GM23338 (cell line): ENCODE measurements around the gene STAT5B. TPM values are rescaled to one million over a fixed set of nuclear protein-coding genes. Genes with fewer than 3 reads are reported as not detected.

ENCODE experiments used
- ATAC-seq: fragments of 200-7000 bp; cut with Tn5 transposase; 3 replicates; pipeline ENCODE4 v1.9.1; 2020
- DNase-seq: peaks from one replicate; pipeline ENCODE4 v3.0.0-alpha.2; 2015; ENCODE audit warnings: low spot score
- H2AFZ ChIP-seq: fragments of 200-600 bp; sonication (generic); 2 replicates; pipeline ENCODE4 v1.8.0; 2016; ENCODE audit warnings: antibody characterized with exemption, mild to moderate bottlenecking, moderate library complexity
- H3F3A ChIP-seq: fragments of 200-600 bp; sonication (generic); replicated peaks from 2 replicates; pipeline ENCODE4 v1.8.0; 2017; ENCODE audit warnings: antibody characterized with exemption, mixed run types, low read depth
- H3K27ac ChIP-seq: fragments of 200-600 bp; sonication (generic); 2 replicates; pipeline ENCODE4 v1.6.1; 2016; ENCODE audit warnings: low read depth
- H3K27me3 ChIP-seq: fragments of 200-600 bp; sonication (generic); 2 replicates; pipeline ENCODE4 v1.8.0; 2016; ENCODE audit warnings: mild to moderate bottlenecking, mixed run types, moderate library complexity; ENCODE audit not compliant: insufficient read depth
- H3K36me3 ChIP-seq: fragments of 200-600 bp; sonication (generic); 2 replicates; pipeline ENCODE4 v1.8.0; 2016; ENCODE audit warnings: mild to moderate bottlenecking; ENCODE audit not compliant: insufficient read depth
- H3K4me1 ChIP-seq: fragments of 200-600 bp; sonication (generic); 2 replicates; pipeline ENCODE4 v1.8.0; 2016; ENCODE audit warnings: mild to moderate bottlenecking, moderate library complexity; ENCODE audit not compliant: insufficient read depth
- H3K4me2 ChIP-seq: fragments of 200-600 bp; sonication (generic); 2 replicates; pipeline ENCODE4 v1.7.1; 2017; ENCODE audit warnings: mixed run types
- H3K4me3 ChIP-seq: fragments of 200-600 bp; sonication (generic); 2 replicates; pipeline ENCODE4 v1.6.1; 2016; ENCODE audit warnings: mixed run types
- H3K79me2 ChIP-seq: fragments of 200-600 bp; sonication (generic); replicated peaks from 2 replicates; pipeline ENCODE4 v1.8.0; 2017; ENCODE audit warnings: mild to moderate bottlenecking; ENCODE audit not compliant: insufficient read depth
- H3K9me2 ChIP-seq: fragments of 200-600 bp; sonication (generic); 2 replicates; pipeline ENCODE4 v1.8.0; 2017; ENCODE audit not compliant: insufficient read depth
- H4K20me1 ChIP-seq: fragments of 200-600 bp; sonication (generic); replicated peaks from 2 replicates; pipeline ENCODE4 v1.8.0; 2017; ENCODE audit warnings: mild to moderate bottlenecking; ENCODE audit not compliant: insufficient read depth
- H3K27ac Mint-ChIP-seq: 2 replicates; pipeline ENCODE4 v1.8.0; 2020; ENCODE audit warnings: inconsistent platforms, mild to moderate bottlenecking, moderate library complexity, mixed read lengths
- H3K27me3 Mint-ChIP-seq: 3 replicates; pipeline ENCODE4 v1.8.0; 2022; ENCODE audit warnings: low read depth, mild to moderate bottlenecking, moderate library complexity, mixed read lengths, inconsistent platforms; ENCODE audit not compliant: insufficient read depth, poor library complexity
- H3K36me3 Mint-ChIP-seq: 3 replicates; pipeline ENCODE4 v1.8.0; 2021; ENCODE audit warnings: low read depth, mild to moderate bottlenecking, inconsistent platforms, moderate library complexity, mixed read lengths
- H3K4me1 Mint-ChIP-seq: 3 replicates; pipeline ENCODE4 v1.8.0; 2020; ENCODE audit warnings: mild to moderate bottlenecking, inconsistent platforms, mixed read lengths
- H3K4me3 Mint-ChIP-seq: 3 replicates; pipeline ENCODE4 v1.8.0; 2021; ENCODE audit warnings: moderate library complexity, mild to moderate bottlenecking, inconsistent platforms, mixed read lengths
- H3K9me3 Mint-ChIP-seq: 3 replicates; pipeline ENCODE4 v1.8.0; 2020; ENCODE audit warnings: moderate library complexity, mild to moderate bottlenecking, inconsistent platforms, mixed read lengths
- CREB1 ChIP-seq: fragments of 250-450 bp; sonication (Bioruptor Pico); IDR thresholded peaks from 2 replicates; pipeline ENCODE4 v1.5.0; 2020; ENCODE audit warnings: low read depth, mild to moderate bottlenecking, moderate library complexity
- POLR2AphosphoS5 ChIP-seq: IDR thresholded peaks from 2 replicates; pipeline ENCODE4 v1.6.1; 2016; ENCODE audit warnings: antibody characterized with exemption, low read depth
- STAT1 ChIP-seq: IDR thresholded peaks from one replicate; pipeline ENCODE4 v1.6.1; 2016; ENCODE audit warnings: antibody characterized with exemption; ENCODE audit not compliant: unreplicated experiment
- ZNF331 ChIP-seq: fragments of 250-450 bp; sonication (Bioruptor Pico); IDR thresholded peaks from 2 replicates; pipeline ENCODE4 v1.5.0; 2020; ENCODE audit warnings: low read depth, mild to moderate bottlenecking, moderate library complexity
- polyA plus RNA-seq: library from polyadenylated mRNA; unstranded; fragments of >200 nt; fragmentation: Nextera tagmentation; extraction: Ambion mirVana; gene quantifications from 2 replicates; pipeline ENCODE4 v1.2.1, GENCODE V29; 2016
- total RNA-seq: library from RNA; depleted of rRNA; stranded (reverse); fragments of >200 nt; shearing (Covaris generic); gene quantifications from 2 replicates; pipeline ENCODE4 v1.2.3, GENCODE V29; 2014
- TF ChIP-seq, protein P1 (sequence below): fragments of 250-450 bp; sonication (Bioruptor Pico); IDR thresholded peaks from 2 replicates; pipeline ENCODE4 v1.5.0; 2020; ENCODE audit warnings: mild to moderate bottlenecking, moderate library complexity
- TF ChIP-seq, protein P2 (sequence below), 2 experiments: fragments of 200-600 bp in 1 of 2; sonication (generic) in 1 of 2; conservative IDR thresholded peaks; 2 replicates each; pipeline versions ENCODE4 v1.5.1 to v1.6.1; 2016 to 2017; ENCODE audit warnings: antibody characterized with exemption in 2 of 2, low read depth in 2 of 2, mild to moderate bottlenecking in 2 of 2, moderate library complexity in 1 of 2
- TF ChIP-seq, protein P3 (sequence below): IDR thresholded peaks from 2 replicates; pipeline ENCODE4 v1.6.1; 2016; ENCODE audit warnings: antibody characterized with exemption

Gene STAT5B
- total and polyA plus RNA-seq, 2 experiments from 2014 or later, result 13.9 to 60.5 TPM

DNA sequence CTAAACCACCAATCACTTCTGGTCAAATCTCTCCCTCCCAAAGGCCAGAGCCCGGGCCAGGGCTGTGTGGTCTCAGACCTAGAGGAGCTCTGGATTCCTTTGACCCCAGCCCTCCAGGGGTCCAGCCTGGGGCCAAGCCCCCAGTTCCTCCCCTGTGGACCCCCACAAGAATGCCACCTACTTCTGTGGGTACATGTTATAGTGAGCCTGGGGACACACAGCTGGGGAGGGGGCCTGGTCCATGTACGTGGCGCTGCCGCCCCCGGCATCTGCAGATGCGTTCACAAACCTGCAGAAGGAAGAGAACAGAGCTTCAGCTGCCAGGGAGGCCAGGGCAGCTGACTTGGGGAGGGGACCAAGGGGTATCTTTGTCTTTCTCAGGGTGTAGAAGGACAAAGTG is 74.0 kb downstream of the STAT5B start (continued):
- TF ChIP-seq, protein P1, sequence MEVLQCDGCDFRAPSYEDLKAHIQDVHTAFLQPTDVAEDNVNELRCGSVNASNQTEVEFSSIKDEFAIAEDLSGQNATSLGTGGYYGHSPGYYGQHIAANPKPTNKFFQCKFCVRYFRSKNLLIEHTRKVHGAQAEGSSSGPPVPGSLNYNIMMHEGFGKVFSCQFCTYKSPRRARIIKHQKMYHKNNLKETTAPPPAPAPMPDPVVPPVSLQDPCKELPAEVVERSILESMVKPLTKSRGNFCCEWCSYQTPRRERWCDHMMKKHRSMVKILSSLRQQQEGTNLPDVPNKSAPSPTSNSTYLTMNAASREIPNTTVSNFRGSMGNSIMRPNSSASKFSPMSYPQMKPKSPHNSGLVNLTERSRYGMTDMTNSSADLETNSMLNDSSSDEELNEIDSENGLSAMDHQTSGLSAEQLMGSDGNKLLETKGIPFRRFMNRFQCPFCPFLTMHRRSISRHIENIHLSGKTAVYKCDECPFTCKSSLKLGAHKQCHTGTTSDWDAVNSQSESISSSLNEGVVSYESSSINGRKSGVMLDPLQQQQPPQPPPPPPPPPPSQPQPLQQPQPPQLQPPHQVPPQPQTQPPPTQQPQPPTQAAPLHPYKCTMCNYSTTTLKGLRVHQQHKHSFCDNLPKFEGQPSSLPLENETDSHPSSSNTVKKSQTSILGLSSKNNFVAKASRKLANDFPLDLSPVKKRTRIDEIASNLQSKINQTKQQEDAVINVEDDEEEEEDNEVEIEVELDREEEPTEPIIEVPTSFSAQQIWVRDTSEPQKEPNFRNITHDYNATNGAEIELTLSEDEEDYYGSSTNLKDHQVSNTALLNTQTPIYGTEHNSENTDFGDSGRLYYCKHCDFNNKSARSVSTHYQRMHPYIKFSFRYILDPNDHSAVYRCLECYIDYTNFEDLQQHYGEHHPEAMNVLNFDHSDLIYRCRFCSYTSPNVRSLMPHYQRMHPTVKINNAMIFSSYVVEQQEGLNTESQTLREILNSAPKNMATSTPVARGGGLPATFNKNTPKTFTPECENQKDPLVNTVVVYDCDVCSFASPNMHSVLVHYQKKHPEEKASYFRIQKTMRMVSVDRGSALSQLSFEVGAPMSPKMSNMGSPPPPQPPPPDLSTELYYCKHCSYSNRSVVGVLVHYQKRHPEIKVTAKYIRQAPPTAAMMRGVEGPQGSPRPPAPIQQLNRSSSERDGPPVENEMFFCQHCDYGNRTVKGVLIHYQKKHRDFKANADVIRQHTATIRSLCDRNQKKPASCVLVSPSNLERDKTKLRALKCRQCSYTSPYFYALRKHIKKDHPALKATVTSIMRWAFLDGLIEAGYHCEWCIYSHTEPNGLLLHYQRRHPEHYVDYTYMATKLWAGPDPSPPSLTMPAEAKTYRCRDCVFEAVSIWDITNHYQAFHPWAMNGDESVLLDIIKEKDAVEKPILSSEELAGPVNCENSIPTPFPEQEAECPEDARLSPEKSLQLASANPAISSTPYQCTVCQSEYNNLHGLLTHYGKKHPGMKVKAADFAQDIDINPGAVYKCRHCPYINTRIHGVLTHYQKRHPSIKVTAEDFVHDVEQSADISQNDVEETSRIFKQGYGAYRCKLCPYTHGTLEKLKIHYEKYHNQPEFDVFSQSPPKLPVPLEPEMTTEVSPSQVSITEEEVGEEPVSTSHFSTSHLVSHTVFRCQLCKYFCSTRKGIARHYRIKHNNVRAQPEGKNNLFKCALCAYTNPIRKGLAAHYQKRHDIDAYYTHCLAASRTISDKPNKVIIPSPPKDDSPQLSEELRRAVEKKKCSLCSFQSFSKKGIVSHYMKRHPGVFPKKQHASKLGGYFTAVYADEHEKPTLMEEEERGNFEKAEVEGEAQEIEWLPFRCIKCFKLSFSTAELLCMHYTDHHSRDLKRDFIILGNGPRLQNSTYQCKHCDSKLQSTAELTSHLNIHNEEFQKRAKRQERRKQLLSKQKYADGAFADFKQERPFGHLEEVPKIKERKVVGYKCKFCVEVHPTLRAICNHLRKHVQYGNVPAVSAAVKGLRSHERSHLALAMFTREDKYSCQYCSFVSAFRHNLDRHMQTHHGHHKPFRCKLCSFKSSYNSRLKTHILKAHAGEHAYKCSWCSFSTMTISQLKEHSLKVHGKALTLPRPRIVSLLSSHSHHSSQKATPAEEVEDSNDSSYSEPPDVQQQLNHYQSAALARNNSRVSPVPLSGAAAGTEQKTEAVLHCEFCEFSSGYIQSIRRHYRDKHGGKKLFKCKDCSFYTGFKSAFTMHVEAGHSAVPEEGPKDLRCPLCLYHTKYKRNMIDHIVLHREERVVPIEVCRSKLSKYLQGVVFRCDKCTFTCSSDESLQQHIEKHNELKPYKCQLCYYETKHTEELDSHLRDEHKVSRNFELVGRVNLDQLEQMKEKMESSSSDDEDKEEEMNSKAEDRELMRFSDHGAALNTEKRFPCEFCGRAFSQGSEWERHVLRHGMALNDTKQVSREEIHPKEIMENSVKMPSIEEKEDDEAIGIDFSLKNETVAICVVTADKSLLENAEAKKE, result no peak
- TF ChIP-seq ZNF331 (CRISPR knock-in tag), result no peak

DNA sequence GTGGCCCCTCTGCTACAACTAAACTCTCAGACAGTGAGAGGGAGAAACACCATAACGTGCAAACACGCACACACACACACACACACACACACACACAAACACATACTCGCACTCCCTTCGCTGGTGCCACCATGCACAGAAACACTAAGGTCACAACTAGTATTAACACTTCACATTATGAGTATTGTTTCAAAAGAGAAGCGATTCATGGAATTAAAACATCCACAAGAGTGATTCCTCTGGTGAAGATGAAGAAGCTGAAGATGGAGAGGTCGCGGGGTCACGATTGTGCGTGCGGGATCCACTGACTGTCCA is 74.8 kb downstream of the STAT5B start:
- H3K9me2 ChIP-seq, result no peaks in the 10 kb centered on the region
- H3K4me1 Mint-ChIP-seq, result peaks cover 2% of the 10 kb centered on the region; the same call in 1 of the 3 replicates
- no peaks in the 10 kb centered on the region for H3K9me3 Mint-ChIP-seq
- H3K27ac ChIP-seq, result no peak overlapping the region
- no peak overlapping the region for H3K27ac Mint-ChIP-seq
- no peaks in the 10 kb centered on the region; the same call in 1 of the 2 replicates for H3K36me3 ChIP-seq
- DNase-seq (no peak), ATAC-seq (no peak)
- H3F3A ChIP-seq, result 0 out of 2 replicates have a peak, but pooled peaks cover 9% of the 10 kb centered on the region
- H3K79me2 ChIP-seq, result no peaks in the 10 kb centered on the region
- H3K4me1 ChIP-seq, result no peaks in the 10 kb centered on the region
- H3K4me3 ChIP-seq, result no peak overlapping the region
- no peaks in the 10 kb centered on the region for H3K27me3 ChIP-seq
- H4K20me1 ChIP-seq, result no peaks in the 10 kb centered on the region
- H3K27me3 Mint-ChIP-seq, result peaks cover 8% of the 10 kb centered on the region
- H3K36me3 Mint-ChIP-seq, result peaks cover 30% of the 10 kb centered on the region; the same call in 2 of the 3 replicates
- H2AFZ ChIP-seq, result no peak overlapping the region
- no peak overlapping the region for H3K4me3 Mint-ChIP-seq
- H3K4me2 ChIP-seq, result no peak overlapping the region
- TF ChIP-seq, protein P1, result no peak
- TF ChIP-seq POLR2AphosphoS5 (no peak), STAT1 (no peak), CREB1 (CRISPR knock-in tag) (no peak)
- TF ChIP-seq, protein P2, sequence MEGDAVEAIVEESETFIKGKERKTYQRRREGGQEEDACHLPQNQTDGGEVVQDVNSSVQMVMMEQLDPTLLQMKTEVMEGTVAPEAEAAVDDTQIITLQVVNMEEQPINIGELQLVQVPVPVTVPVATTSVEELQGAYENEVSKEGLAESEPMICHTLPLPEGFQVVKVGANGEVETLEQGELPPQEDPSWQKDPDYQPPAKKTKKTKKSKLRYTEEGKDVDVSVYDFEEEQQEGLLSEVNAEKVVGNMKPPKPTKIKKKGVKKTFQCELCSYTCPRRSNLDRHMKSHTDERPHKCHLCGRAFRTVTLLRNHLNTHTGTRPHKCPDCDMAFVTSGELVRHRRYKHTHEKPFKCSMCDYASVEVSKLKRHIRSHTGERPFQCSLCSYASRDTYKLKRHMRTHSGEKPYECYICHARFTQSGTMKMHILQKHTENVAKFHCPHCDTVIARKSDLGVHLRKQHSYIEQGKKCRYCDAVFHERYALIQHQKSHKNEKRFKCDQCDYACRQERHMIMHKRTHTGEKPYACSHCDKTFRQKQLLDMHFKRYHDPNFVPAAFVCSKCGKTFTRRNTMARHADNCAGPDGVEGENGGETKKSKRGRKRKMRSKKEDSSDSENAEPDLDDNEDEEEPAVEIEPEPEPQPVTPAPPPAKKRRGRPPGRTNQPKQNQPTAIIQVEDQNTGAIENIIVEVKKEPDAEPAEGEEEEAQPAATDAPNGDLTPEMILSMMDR (conservative IDR thresholded peaks at IDR 0.05; ENCODE audit: low read depth in 2 of 2), result no peak
- TF ChIP-seq, protein P3, sequence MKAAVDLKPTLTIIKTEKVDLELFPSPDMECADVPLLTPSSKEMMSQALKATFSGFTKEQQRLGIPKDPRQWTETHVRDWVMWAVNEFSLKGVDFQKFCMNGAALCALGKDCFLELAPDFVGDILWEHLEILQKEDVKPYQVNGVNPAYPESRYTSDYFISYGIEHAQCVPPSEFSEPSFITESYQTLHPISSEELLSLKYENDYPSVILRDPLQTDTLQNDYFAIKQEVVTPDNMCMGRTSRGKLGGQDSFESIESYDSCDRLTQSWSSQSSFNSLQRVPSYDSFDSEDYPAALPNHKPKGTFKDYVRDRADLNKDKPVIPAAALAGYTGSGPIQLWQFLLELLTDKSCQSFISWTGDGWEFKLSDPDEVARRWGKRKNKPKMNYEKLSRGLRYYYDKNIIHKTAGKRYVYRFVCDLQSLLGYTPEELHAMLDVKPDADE, result no peak
